NT2/D1 (cell line): ENCODE data around the gene ATXN1.

Source experiments
- DNase-seq: peaks from one replicate; pipeline ENCODE4 v3.0.0-alpha.2; 2011; ENCODE audit warnings: low read depth, low spot score
- H3K27me3 ChIP-seq: 2 replicates; pipeline ENCODE4 v1.6.0; 2011; ENCODE audit warnings: mild to moderate bottlenecking; ENCODE audit not compliant: insufficient read length, insufficient read depth
- H3K36me3 ChIP-seq: 2 replicates; pipeline ENCODE4 v1.6.1; 2011; ENCODE audit warnings: mild to moderate bottlenecking, low read length, mixed read lengths; ENCODE audit not compliant: insufficient read depth, insufficient read length
- H3K4me1 ChIP-seq: 2 replicates; pipeline ENCODE4 v1.5.1; 2011; ENCODE audit not compliant: insufficient read depth, insufficient read length
- H3K4me3 ChIP-seq: 2 replicates; pipeline ENCODE4 v1.5.1; 2011; ENCODE audit warnings: low read depth; ENCODE audit not compliant: insufficient read length
- H3K9ac ChIP-seq: 2 replicates; pipeline ENCODE4 v1.6.0; 2011; ENCODE audit warnings: low read depth; ENCODE audit not compliant: insufficient read length
- H3K9me3 ChIP-seq: 2 replicates; pipeline ENCODE4 v1.5.1; 2011; ENCODE audit warnings: mild to moderate bottlenecking, low read length; ENCODE audit not compliant: insufficient read depth
- SUZ12 ChIP-seq: IDR thresholded peaks from 2 replicates; pipeline ENCODE4 v1.6.1; 2011; ENCODE audit not compliant: insufficient read length, insufficient read depth; ENCODE audit errors: extremely low read depth
- YY1 ChIP-seq: IDR thresholded peaks from 2 replicates; pipeline ENCODE4 v1.6.1; 2011; ENCODE audit not compliant: insufficient read length, insufficient read depth
- ZNF274 ChIP-seq: IDR thresholded peaks from 2 replicates; pipeline ENCODE4 v1.6.1; 2011; ENCODE audit warnings: mild to moderate bottlenecking, low read depth, low read length

The ATXN1 gene

DNA sequence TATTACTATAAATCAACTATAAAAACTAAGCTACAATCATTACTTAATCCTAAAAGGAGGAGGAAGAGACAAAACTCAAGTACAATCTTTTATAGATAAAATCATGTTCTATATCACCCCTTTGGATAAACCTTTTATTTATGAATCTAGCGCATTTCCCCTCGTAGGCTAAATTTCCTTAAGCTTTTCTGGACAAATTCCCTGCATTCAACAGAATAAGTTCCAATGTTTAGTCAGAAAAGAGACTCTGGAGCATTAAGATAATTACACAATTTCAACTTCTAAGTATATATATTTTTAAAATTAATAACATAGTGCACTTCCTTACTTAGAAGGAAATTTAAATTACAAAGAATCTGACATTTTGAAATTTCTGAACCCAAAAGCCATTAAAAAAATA is 37.9 kb downstream of the ATXN1 start:
- no peak for TF ChIP-seq ZNF274
- no peak for TF ChIP-seq SUZ12
- TF ChIP-seq YY1: no peak
- Histone ChIP-seq H3K4me1 (no peaks in the 10 kb centered on the region), H3K4me3 (no peak overlapping the region), H3K9me3 (no peaks in the 10 kb centered on the region), H3K27me3 (no peaks in the 10 kb centered on the region), H3K36me3 (no peaks in the 10 kb centered on the region), H3K9ac (no peak overlapping the region)
- DNase-seq: no peak

DNA sequence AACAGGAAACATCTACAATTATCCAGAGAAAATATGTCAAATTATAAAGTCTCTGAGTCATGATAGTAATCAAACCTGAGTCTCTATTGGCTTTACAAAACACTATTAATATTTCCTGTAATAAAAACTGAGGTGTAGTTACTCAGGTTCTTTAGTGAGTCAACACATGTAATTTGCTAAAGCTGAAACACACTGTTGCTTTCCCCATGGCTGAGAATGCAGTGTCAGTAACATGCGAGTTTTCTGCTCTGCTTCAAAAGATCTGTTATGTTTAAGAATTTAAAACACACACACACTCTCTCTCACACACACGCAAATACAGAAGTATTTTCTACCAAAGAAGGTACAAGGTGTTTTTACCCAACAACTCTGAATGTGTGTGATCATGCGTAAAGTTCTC is 38.6 kb downstream of the ATXN1 start:
- H3K9ac ChIP-seq: no peak overlapping the region
- no peaks in the 10 kb centered on the region for H3K9me3 ChIP-seq
- H3K4me1 ChIP-seq: no peaks in the 10 kb centered on the region
- H3K4me3 ChIP-seq: no peak overlapping the region
- H3K36me3 ChIP-seq: no peaks in the 10 kb centered on the region
- TF ChIP-seq YY1: no peak
- TF ChIP-seq ZNF274: no peak
- no peak for TF ChIP-seq SUZ12
- no peak for DNase-seq
- no peaks in the 10 kb centered on the region for H3K27me3 ChIP-seq

DNA sequence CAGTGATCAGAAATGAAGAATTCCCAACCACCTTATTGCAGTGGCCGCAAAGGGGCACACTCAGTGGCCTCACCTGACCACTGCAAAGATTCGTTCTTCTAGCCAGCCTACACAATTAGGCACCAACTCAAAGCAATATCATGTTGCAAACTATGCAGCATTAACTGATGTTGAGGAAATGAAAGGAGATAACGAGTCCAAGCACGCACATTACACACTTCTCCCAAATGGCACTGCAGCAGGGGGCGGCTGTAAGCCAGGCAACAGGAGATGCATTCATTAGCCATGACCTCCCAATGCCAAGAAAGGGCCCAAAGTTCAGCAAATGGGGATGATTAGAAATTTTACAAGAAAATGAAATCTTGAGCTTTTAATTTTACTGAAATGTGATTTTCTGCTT is 39.3 kb downstream of the ATXN1 start:
- Histone ChIP-seq H3K27me3 (no peaks in the 10 kb centered on the region), H3K9me3 (no peaks in the 10 kb centered on the region), H3K4me3 (no peak overlapping the region), H3K36me3 (no peaks in the 10 kb centered on the region), H3K9ac (no peak overlapping the region), H3K4me1 (no peaks in the 10 kb centered on the region)
- DNase-seq: no peak
- no peak for TF ChIP-seq YY1
- TF ChIP-seq SUZ12: no peak
- no peak for TF ChIP-seq ZNF274

DNA sequence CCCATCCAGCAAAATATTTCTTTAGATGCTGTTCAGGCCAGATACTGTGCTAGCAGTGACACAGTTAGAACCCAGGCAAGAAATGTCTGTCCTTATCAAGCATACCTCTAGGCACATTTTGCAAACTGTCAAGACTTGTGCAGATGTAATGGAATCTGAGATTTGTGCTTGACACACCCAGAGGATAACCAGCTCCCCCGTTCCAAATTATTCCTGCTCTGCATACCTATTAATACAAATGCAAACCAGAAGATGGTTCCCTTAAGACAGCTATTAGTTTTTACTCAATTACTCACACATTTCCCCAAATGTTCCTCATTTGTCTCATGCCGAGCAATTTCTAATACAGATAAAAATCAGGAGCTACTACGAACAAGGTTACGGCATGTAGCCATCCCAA is 40.4 kb downstream of the ATXN1 start:
- no peak for TF ChIP-seq YY1
- H3K4me3 ChIP-seq: no peak overlapping the region
- H3K9me3 ChIP-seq: no peaks in the 10 kb centered on the region
- no peak overlapping the region for H3K9ac ChIP-seq
- no peaks in the 10 kb centered on the region for H3K4me1 ChIP-seq
- H3K36me3 ChIP-seq: no peaks in the 10 kb centered on the region
- no peaks in the 10 kb centered on the region for H3K27me3 ChIP-seq
- no peak for DNase-seq

- DNase-seq: no peak
- Histone ChIP-seq H3K36me3 (no peaks in the 10 kb centered on the region), H3K27me3 (no peaks in the 10 kb centered on the region), H3K4me3 (no peak overlapping the region), H3K9ac (no peak overlapping the region), H3K9me3 (no peaks in the 10 kb centered on the region), H3K4me1 (no peaks in the 10 kb centered on the region)
- TF ChIP-seq ZNF274 (no peak), SUZ12 (no peak), YY1 (no peak)
These were observed 41.8 kb downstream of the ATXN1 start for GRCh38 chr6:16719488-16719887.

DNA sequence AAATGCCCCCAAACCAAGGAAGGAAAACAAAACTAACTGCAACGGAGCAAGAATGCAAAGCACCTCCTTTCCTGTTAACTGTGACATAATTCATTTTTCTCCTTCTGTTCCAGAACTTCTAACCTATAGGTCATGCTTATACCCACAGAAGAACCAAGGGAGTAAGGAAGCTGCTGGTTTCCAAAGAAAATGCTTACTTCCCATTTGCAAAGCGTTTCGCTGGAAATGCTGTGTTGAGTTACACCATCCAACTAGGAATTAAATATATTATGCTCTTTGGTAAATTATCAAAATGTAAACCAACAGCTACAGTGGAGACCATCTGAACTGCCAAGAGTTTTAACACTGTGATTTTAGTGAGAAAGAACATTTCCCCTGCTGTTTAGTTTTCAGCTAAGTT is 42.9 kb downstream of the ATXN1 start:
- TF ChIP-seq ZNF274 (no peak), SUZ12 (no peak), YY1 (no peak)
- DNase-seq: no peak
- Histone ChIP-seq H3K9ac (no peak overlapping the region), H3K9me3 (no peaks in the 10 kb centered on the region), H3K27me3 (no peaks in the 10 kb centered on the region), H3K4me1 (no peaks in the 10 kb centered on the region), H3K36me3 (no peaks in the 10 kb centered on the region), H3K4me3 (no peak overlapping the region)

- DNase-seq: no peak
- no peaks in the 10 kb centered on the region for H3K36me3 ChIP-seq
- no peaks in the 10 kb centered on the region for H3K27me3 ChIP-seq
- H3K9me3 ChIP-seq: no peaks in the 10 kb centered on the region
- no peak for TF ChIP-seq ZNF274
- TF ChIP-seq YY1: no peak
- no peak for TF ChIP-seq SUZ12
- H3K4me1 ChIP-seq: no peaks in the 10 kb centered on the region
- no peak overlapping the region for H3K9ac ChIP-seq
- no peak overlapping the region for H3K4me3 ChIP-seq
These were observed 43.9 kb downstream of the ATXN1 start for GRCh38 chr6:16717275-16717942.

DNA sequence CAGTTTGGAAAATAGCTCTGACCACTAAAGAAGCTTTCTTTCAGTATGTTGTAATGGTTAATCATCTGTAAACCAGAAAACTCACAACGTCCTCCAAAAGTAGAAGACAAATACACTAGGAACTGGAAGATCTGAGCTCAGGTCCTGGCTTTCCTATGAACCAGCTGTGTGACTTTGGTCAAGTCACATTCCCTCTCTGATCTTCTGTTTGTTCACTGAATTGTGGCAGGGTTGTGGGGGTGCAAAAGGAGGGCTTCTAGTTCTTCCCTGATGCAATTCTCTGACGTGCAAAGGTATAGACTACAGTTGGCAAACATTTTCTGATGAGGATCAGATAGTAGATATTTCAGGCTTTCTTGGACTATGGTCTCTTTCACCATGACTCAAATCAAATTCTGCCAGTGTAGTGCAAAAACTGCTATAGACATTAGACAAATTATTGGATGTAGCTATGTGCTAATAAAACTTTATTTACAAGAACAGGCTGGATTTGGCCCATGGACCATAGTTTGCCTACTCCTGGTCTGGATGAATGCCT is 44.9 kb downstream of the ATXN1 start:
- no peak for DNase-seq
- Histone ChIP-seq H3K9me3 (no peaks in the 10 kb centered on the region), H3K27me3 (no peaks in the 10 kb centered on the region), H3K36me3 (no peaks in the 10 kb centered on the region), H3K4me1 (no peaks in the 10 kb centered on the region), H3K4me3 (no peak overlapping the region), H3K9ac (no peak overlapping the region)
- TF ChIP-seq YY1: no peak
- no peak for TF ChIP-seq SUZ12
- no peak for TF ChIP-seq ZNF274
